ENCODE results near the gene TECTB. TPM values are rescaled to one million over a fixed set of nuclear protein-coding genes. Genes with fewer than 3 reads are reported as not detected.

The TECTB gene
- total RNA-seq, result not detected
- polyA plus RNA-seq, result not detected
- long read RNA-seq, donor 1, result 0 reads
- long read RNA-seq, donor 2, result 0 reads

DNA sequence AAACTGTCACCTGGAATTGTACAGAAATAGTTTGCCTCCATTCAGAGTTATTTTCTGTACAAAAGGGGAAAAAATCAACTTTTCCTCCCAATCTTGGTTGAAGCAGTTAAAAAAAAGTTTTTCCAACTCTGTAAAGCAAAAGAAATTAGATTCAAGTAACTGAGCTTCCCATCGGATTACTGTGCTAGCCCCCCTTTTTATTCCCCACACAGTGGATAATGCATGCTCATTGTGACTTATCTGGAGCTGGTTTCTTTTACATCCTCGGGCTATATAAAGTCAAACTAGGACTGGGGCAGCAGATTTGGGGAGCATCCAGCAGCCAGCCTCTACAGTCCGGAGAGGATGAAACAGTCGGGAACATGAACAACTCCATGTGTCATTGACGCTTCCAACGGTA is at the start of gene TECTB:
Gene TECTB (plus strand): TSS at position 301 of the 400 bp plus-strand sequence. CDS start 335 bp downstream, outside the sequence.
- intact Hi-C loops (cut with DNase I), result no loop called here

DNA sequence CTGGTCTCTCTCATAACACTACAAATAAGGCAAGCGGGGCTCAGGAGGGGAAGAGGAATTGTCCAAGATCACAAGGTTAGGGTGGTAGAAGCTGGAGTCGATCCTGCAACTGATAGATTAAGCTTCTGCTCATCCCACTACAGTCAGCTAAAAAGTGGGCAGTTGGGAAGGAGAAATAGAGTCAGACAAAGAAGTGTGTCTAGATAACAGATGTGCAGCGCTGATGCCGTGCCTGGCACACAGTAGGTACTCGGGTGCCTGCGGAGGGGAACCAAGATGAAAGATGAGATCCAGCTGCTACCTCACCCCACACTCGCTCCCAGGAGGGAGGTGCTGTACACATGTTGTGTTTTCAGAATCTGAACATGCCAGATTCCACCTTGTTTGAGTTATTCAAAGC is 48.1 kb upstream of the TECTB start:
- DNase-seq, result no peak
- no peaks in the 10 kb centered on the region for H3K4me1 ChIP-seq (ENCODE audit: control insufficient read depth in 1 of 2, insufficient read depth in 2 of 2, low read length in 2 of 2)
- no peaks in the 10 kb centered on the region for H3K36me3 ChIP-seq (ENCODE audit: control insufficient read depth in 1 of 2, insufficient read depth in 2 of 2, low read length in 1 of 2)
- intact Hi-C loops (cut with DNase I), result no loop called here
- H3K9me3 ChIP-seq (ENCODE audit: control insufficient read depth, low read length), result no peaks in the 10 kb centered on the region
- ATAC-seq (ENCODE audit: low FRiP score), result no peak
- no peak overlapping the region for H3K27ac ChIP-seq (ENCODE audit: low read depth in 1 of 2, low read length in 2 of 2)
- H3K4me3 ChIP-seq (ENCODE audit: low read length in 2 of 2), result no peak overlapping the region
- 83 to 87% methylated on average over 7 of the region's 7 CpGs for WGBS, 2 donors
- H3K27me3 ChIP-seq (ENCODE audit: control insufficient read depth in 1 of 2, insufficient read depth in 2 of 2, low read length in 1 of 2), result no peaks in the 10 kb centered on the region

More for the DNA sequence above, at the start of gene TECTB:
- ATAC-seq (ENCODE audit: low FRiP score) (no peak), DNase-seq (no peak)
- Histone ChIP-seq H3K9me3 (ENCODE audit: control insufficient read depth, low read length) (no peaks in the 10 kb centered on the region), H3K27ac (ENCODE audit: low read depth in 1 of 2, low read length in 2 of 2) (no peak within 1 kb of the TSS), H3K27me3 (ENCODE audit: control insufficient read depth in 1 of 2, insufficient read depth in 2 of 2, low read length in 1 of 2) (no peaks in the 10 kb centered on the region), H3K4me1 (ENCODE audit: control insufficient read depth in 1 of 2, insufficient read depth in 2 of 2, low read length in 2 of 2) (peaks cover 0 to 3% of the 10 kb centered on the region in 2 donors), H3K36me3 (ENCODE audit: control insufficient read depth in 1 of 2, insufficient read depth in 2 of 2, low read length in 1 of 2) (no peaks in the 10 kb centered on the region), H3K4me3 (ENCODE audit: low read length in 2 of 2) (no peak within 1 kb of the TSS)
- 71% methylated on average over 6 of the region's 6 CpGs for WGBS, 2 donors

DNA sequence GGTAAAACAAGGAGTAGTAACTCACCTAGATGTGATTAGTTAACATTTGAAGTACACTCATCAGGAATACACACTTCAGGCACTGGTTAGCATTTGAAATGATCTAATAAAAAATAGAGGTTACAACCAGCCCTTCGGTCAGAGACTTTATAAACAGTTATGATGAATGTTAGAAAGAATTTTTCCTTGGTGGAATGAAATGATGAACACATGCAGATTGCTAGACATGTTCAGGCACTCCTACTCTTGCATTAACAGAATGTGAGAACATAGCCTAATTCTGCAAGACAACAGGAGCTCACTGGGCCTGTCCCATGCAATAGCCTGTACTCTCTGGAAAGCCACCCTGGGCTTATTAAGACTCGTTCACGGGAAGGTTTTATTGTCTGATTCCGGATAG is 47.3 kb upstream of the TECTB start:
- ATAC-seq (ENCODE audit: low FRiP score), result no peak
- 67 to 73% methylated on average over 4 of the region's 4 CpGs for WGBS, 2 donors

DNA sequence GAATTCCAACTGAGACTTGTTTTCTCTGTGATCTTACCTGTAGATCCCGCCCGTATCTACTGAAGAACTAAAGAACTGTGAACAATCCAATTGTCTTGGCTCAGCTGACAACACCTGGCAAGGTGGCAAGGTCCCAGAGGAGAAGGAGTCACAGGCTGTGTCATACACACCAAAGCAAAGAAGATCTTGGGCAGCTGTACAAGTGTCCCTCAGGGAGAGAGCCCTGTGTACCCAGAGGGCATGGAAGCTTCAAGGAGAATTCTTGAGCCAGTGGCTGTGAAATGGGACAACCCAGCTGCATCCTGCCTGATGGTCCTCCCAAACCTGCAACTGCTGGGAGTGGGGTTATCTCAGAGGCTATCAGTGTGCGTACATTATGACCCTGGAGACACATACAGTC is 46.7 kb upstream of the TECTB start:
- intact Hi-C loops (cut with DNase I), result no loop called here
- Histone ChIP-seq H3K9me3 (ENCODE audit: control insufficient read depth, low read length) (peaks cover 4% of the 10 kb centered on the region), H3K27me3 (ENCODE audit: control insufficient read depth in 1 of 2, insufficient read depth in 2 of 2, low read length in 1 of 2) (no peaks in the 10 kb centered on the region), H3K4me1 (ENCODE audit: control insufficient read depth in 1 of 2, insufficient read depth in 2 of 2, low read length in 2 of 2) (no peaks in the 10 kb centered on the region), H3K36me3 (ENCODE audit: control insufficient read depth in 1 of 2, insufficient read depth in 2 of 2, low read length in 1 of 2) (no peaks in the 10 kb centered on the region), H3K27ac (ENCODE audit: low read depth in 1 of 2, low read length in 2 of 2) (no peak overlapping the region), H3K4me3 (ENCODE audit: low read length in 2 of 2) (no peak overlapping the region)
- ATAC-seq (ENCODE audit: low FRiP score), result no peak
- WGBS, 2 donors, result 85 to 88% methylated on average over 3 of the region's 3 CpGs
- DNase-seq, result no peak

More for the DNA sequence above, 47.3 kb upstream of the TECTB start:
- H3K9me3 ChIP-seq (ENCODE audit: control insufficient read depth, low read length), result peaks cover 4% of the 10 kb centered on the region
- no peak overlapping the region for H3K27ac ChIP-seq (ENCODE audit: low read depth in 1 of 2, low read length in 2 of 2)
- no peak overlapping the region for H3K4me3 ChIP-seq (ENCODE audit: low read length in 2 of 2)
- no peak for DNase-seq
- no peaks in the 10 kb centered on the region for H3K27me3 ChIP-seq (ENCODE audit: control insufficient read depth in 1 of 2, insufficient read depth in 2 of 2, low read length in 1 of 2)
- no peaks in the 10 kb centered on the region for H3K4me1 ChIP-seq (ENCODE audit: control insufficient read depth in 1 of 2, insufficient read depth in 2 of 2, low read length in 2 of 2)
- no peaks in the 10 kb centered on the region for H3K36me3 ChIP-seq (ENCODE audit: control insufficient read depth in 1 of 2, insufficient read depth in 2 of 2, low read length in 1 of 2)
- intact Hi-C loops (cut with DNase I), result no loop called here

DNA sequence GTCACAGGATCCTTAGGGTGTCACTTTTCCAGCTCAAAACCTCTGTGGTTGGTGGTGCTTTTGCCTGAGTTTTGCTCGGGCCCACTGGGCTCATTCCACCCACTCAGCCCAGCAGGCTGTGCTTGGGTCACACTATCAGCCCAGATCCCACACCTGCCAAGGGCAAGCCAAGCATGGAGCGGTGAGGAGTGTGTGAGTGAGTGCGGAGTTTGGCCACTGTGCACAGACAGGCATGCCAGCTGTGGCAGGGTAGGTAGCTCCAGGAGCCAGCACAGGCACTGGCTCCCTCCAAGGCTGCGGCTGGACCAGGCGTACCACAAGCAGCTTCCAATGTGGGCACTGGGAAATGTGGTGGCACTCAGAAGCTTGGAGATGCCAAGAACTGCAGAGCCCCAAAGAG is 43.9 kb upstream of the TECTB start:
- intact Hi-C loops (cut with DNase I), result no loop called here
- no peak for DNase-seq
- no peak overlapping the region for H3K4me3 ChIP-seq (ENCODE audit: low read length in 2 of 2)
- 91 to 93% methylated on average over 5 of the region's 5 CpGs for WGBS, 2 donors
- no peak overlapping the region for H3K27ac ChIP-seq (ENCODE audit: low read depth in 1 of 2, low read length in 2 of 2)
- no peaks in the 10 kb centered on the region for H3K27me3 ChIP-seq (ENCODE audit: control insufficient read depth in 1 of 2, insufficient read depth in 2 of 2, low read length in 1 of 2)
- H3K36me3 ChIP-seq (ENCODE audit: control insufficient read depth in 1 of 2, insufficient read depth in 2 of 2, low read length in 1 of 2), result no peaks in the 10 kb centered on the region
- peaks cover 4% of the 10 kb centered on the region for H3K9me3 ChIP-seq (ENCODE audit: control insufficient read depth, low read length)
- no peak for ATAC-seq (ENCODE audit: low FRiP score)
- no peaks in the 10 kb centered on the region for H3K4me1 ChIP-seq (ENCODE audit: control insufficient read depth in 1 of 2, insufficient read depth in 2 of 2, low read length in 2 of 2)

DNA sequence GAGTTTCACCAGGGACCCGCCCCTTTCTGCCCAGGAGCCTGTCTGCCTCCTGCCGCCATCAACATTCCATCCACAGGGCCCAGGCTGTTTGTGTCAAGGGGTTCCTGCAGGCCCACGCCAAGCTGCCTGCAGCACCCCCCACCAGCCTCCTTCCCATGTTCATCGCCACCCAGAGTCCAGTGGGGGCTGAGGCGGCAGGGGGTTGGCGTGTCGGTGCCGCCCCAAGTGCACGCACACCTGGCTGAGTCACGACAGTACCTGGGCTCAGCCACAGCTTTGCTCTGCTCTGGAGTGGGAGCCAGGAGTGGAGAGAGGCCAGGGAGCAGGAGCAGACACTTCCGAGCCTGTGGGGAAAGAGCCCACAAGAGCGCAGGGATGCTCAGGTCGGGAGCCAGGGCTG is 42.8 kb upstream of the TECTB start:
- intact Hi-C loops (cut with DNase I), result no loop called here
- H3K36me3 ChIP-seq (ENCODE audit: control insufficient read depth in 1 of 2, insufficient read depth in 2 of 2, low read length in 1 of 2), result no peaks in the 10 kb centered on the region
- WGBS, 2 donors, result 94 to 96% methylated on average over 13 of the region's 13 CpGs
- H3K4me3 ChIP-seq (ENCODE audit: low read length in 2 of 2), result no peak overlapping the region
- no peak for ATAC-seq (ENCODE audit: low FRiP score)
- H3K27me3 ChIP-seq (ENCODE audit: control insufficient read depth in 1 of 2, insufficient read depth in 2 of 2, low read length in 1 of 2), result no peaks in the 10 kb centered on the region
- H3K4me1 ChIP-seq (ENCODE audit: control insufficient read depth in 1 of 2, insufficient read depth in 2 of 2, low read length in 2 of 2), result no peaks in the 10 kb centered on the region
- no peak overlapping the region for H3K27ac ChIP-seq (ENCODE audit: low read depth in 1 of 2, low read length in 2 of 2)
- no peak for DNase-seq
- peaks cover 4% of the 10 kb centered on the region for H3K9me3 ChIP-seq (ENCODE audit: control insufficient read depth, low read length)

DNA sequence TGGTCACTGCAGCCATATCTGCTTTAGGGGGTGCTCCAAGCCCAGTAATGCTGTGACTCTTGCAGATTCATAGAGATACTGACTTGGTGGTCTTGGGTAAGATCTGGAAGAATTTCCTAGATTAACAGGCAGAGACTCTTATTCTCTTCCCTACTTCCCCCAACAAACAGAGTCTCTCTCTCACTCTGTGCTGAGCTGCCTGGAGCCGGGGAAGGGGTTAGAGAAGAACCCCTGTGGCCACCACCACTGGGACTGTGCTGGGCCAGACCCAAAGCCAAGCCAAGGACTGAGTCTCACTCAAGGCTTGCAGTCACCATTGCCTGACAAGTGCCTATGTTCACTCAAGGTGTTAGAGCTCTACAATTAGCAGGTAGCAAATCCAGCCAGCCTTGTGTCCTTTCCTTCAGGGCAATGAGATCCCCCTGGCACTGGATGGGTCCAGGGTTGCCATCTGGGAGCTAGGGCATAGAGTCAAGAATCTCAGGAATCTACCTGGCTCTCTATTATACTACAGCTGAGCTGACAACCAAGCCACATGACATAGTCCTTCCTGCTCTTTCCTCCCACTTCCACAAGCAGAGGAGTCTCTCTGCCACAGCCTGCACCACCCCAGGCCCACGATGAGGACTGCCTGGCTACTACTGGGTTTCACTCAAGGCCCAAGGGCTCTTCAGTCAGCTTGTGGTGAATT is 41.4 kb upstream of the TECTB start:
- Histone ChIP-seq H3K9me3 (ENCODE audit: control insufficient read depth, low read length) (peaks cover 4% of the 10 kb centered on the region), H3K4me3 (ENCODE audit: low read length in 2 of 2) (no peak overlapping the region), H3K27me3 (ENCODE audit: control insufficient read depth in 1 of 2, insufficient read depth in 2 of 2, low read length in 1 of 2) (no peaks in the 10 kb centered on the region), H3K36me3 (ENCODE audit: control insufficient read depth in 1 of 2, insufficient read depth in 2 of 2, low read length in 1 of 2) (no peaks in the 10 kb centered on the region), H3K4me1 (ENCODE audit: control insufficient read depth in 1 of 2, insufficient read depth in 2 of 2, low read length in 2 of 2) (no peaks in the 10 kb centered on the region), H3K27ac (ENCODE audit: low read depth in 1 of 2, low read length in 2 of 2) (no peak overlapping the region)
- ATAC-seq (ENCODE audit: low FRiP score) (no peak), DNase-seq (no peak)
- whole genome bisulfite sequencing, 2 donors, result 76 to 79% methylated on average over 2 of the region's 2 CpGs
- intact Hi-C loops (cut with DNase I), result no loop called here

DNA sequence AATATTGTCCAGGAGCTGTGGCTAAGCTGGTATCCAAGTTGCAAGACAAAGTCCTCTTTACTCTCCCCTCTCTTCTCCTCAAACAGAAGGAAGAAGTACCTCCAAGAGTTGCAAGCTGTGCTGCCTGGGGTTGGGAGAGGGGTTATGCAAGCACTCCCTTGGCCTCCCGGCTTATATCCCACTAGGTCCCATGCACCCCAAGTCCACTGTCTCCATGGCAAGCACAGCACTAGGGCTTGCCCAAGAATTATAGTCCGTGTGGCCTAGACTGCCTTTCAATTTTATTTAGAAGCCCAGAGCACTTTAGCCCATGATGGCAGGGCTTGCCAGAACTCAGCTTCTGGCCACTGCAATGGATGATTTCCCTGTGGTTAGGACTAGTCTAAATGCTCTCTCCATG is 40.4 kb upstream of the TECTB start:
- intact Hi-C loops (cut with DNase I), result no loop called here
- DNase-seq, result no peak
- Histone ChIP-seq H3K36me3 (ENCODE audit: control insufficient read depth in 1 of 2, insufficient read depth in 2 of 2, low read length in 1 of 2) (no peaks in the 10 kb centered on the region), H3K9me3 (ENCODE audit: control insufficient read depth, low read length) (peaks cover 4% of the 10 kb centered on the region), H3K27me3 (ENCODE audit: control insufficient read depth in 1 of 2, insufficient read depth in 2 of 2, low read length in 1 of 2) (no peaks in the 10 kb centered on the region), H3K4me3 (ENCODE audit: low read length in 2 of 2) (no peak overlapping the region), H3K4me1 (ENCODE audit: control insufficient read depth in 1 of 2, insufficient read depth in 2 of 2, low read length in 2 of 2) (no peaks in the 10 kb centered on the region), H3K27ac (ENCODE audit: low read depth in 1 of 2, low read length in 2 of 2) (no peak overlapping the region)
- no peak for ATAC-seq (ENCODE audit: low FRiP score)
- 76 to 90% methylated on average over 2 of the region's 2 CpGs for WGBS, 2 donors

DNA sequence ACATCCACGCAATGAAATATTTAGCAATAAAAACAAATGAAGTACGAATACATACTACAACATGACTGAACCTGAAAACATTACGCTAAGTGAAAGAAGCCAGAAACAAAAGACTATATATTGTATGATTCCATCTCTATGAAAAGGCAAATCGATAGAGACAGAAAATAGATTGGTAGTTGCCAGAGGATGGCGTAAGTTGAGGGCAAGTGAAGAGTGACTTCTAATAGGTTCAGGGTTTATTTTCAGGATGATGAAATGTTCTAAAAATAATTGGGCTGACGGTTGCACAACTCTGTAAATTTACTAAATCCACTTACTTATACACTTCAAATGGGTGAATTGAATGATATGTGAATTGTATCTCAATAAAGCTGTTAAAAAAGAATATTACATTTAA is 39.5 kb upstream of the TECTB start:
- WGBS, 2 donors, result 76% methylated on average over 6 of the region's 6 CpGs
- H3K9me3 ChIP-seq (ENCODE audit: control insufficient read depth, low read length), result peaks cover 4% of the 10 kb centered on the region
- H3K36me3 ChIP-seq (ENCODE audit: control insufficient read depth in 1 of 2, insufficient read depth in 2 of 2, low read length in 1 of 2), result no peaks in the 10 kb centered on the region
- no peaks in the 10 kb centered on the region for H3K27me3 ChIP-seq (ENCODE audit: control insufficient read depth in 1 of 2, insufficient read depth in 2 of 2, low read length in 1 of 2)
- intact Hi-C loops (cut with DNase I), result no loop called here
- H3K27ac ChIP-seq (ENCODE audit: low read depth in 1 of 2, low read length in 2 of 2), result no peak overlapping the region
- ATAC-seq (ENCODE audit: low FRiP score) (no peak), DNase-seq (no peak)
- no peak overlapping the region for H3K4me3 ChIP-seq (ENCODE audit: low read length in 2 of 2)
- H3K4me1 ChIP-seq (ENCODE audit: control insufficient read depth in 1 of 2, insufficient read depth in 2 of 2, low read length in 2 of 2), result no peaks in the 10 kb centered on the region
